K562 (cell line): ENCODE results near the gene RARRES2. TPM values are rescaled to one million over a fixed set of nuclear protein-coding genes. Genes with fewer than 3 reads are reported as not detected.

ENCODE experiments used
- ATAC-seq: fragments of 200-7000 bp; cut with Tn5 transposase; 3 replicates; pipeline ENCODE4 v1.9.1; 2020; ENCODE audit warnings: moderate library complexity
- BruUV-seq: library from RNA; stranded (reverse); fragments of 400-500 nt; replicated peaks from 2 replicates; lab custom pipeline; 2021; lab: Mats Ljungman, UMichigan
- CTCF ChIA-PET: fragments of 300-600 bp; formaldehyde crosslinking; extraction: SDS; loops from one replicate; lab custom pipeline; 2021; ENCODE audit warnings: low intra/inter-chr PET ratio; lab: Yijun Ruan, JAX
- POLR2A ChIA-PET: fragments of 300-600, 350-650 bp; sonication (Branson Sonifier 250); formaldehyde crosslinking; extraction: SDS; loops from one replicate; lab custom pipeline; 2021; ENCODE audit warnings: antibody characterized with exemption, inconsistent platforms; lab: Yijun Ruan, JAX
- DNase-seq, 4 experiments: peaks; one replicate each; pipeline versions ENCODE4 v3.0.0 to v3.0.0-alpha.2; 2011 to 2018; ENCODE audit warnings: low spot score in 3 of 4, mixed read lengths in 3 of 4; ENCODE audit errors: extremely low read depth in 1 of 4
- FAIRE-seq: peaks from 2 replicates; lab custom pipeline; 2011; peaks lifted over from hg19 to GRCh38; lab: Jason Lieb, UNC
- H2AFZ ChIP-seq: 2 replicates; pipeline ENCODE4 v1.6.0; 2011; ENCODE audit warnings: low read depth, low read length, control low read depth, inconsistent platforms
- H3K27ac ChIP-seq: fragments of 200-600 bp; 3 replicates; pipeline ENCODE4 v1.8.0; 2011; ENCODE audit warnings: low read depth, mild to moderate bottlenecking, control low read depth, inconsistent platforms, low read length, moderate library complexity, mixed read lengths; ENCODE audit errors: extremely low read depth
- H3K27me3 ChIP-seq, 2 experiments: fragments of 300-600 bp in 1 of 2; 2 replicates in 1 of 2; 3 replicates in 1 of 2; pipeline versions ENCODE4 v1.6.0 to v1.8.0; 2011; ENCODE audit warnings: inconsistent platforms in 2 of 2, low read length in 2 of 2, mild to moderate bottlenecking in 1 of 2, mixed read lengths in 1 of 2, moderate library complexity in 1 of 2; ENCODE audit not compliant: control insufficient read depth in 2 of 2, insufficient read depth in 2 of 2
- H3K36me3 ChIP-seq: fragments of 300-600 bp; 3 replicates; pipeline ENCODE4 v1.8.0; 2011; ENCODE audit warnings: mild to moderate bottlenecking, low read length, inconsistent platforms; ENCODE audit not compliant: control insufficient read depth, insufficient read depth
- H3K4me1 ChIP-seq, 2 experiments: fragments of 200-600 bp in 1 of 2; replicated peaks in 1 of 2; 2 replicates in 1 of 2; 3 replicates in 1 of 2; pipeline versions ENCODE4 v1.5.1 to v1.8.0; 2011; ENCODE audit warnings: inconsistent platforms in 2 of 2, low read length in 2 of 2, mild to moderate bottlenecking in 1 of 2, mixed read lengths in 1 of 2, moderate library complexity in 1 of 2; ENCODE audit not compliant: control insufficient read depth in 2 of 2, insufficient read depth in 2 of 2
- H3K4me2 ChIP-seq: 2 replicates; pipeline ENCODE4 v1.6.1; 2011; ENCODE audit warnings: low read length, control low read depth, inconsistent platforms, mixed read lengths; ENCODE audit not compliant: insufficient read depth
- H3K4me3 ChIP-seq: fragments of 200-600 bp; sonication (generic), shearing (Covaris generic); 2 replicates; pipeline ENCODE4 v1.5.1; 2016; ENCODE audit warnings: control low read depth, inconsistent platforms
- H3K79me2 ChIP-seq: fragments of 200-600 bp; 3 replicates; pipeline ENCODE4 v1.8.0; 2011; ENCODE audit warnings: low read length, inconsistent platforms; ENCODE audit not compliant: control insufficient read depth, insufficient read depth
- H3K9ac ChIP-seq, 2 experiments: 2 replicates each; pipeline versions ENCODE4 v1.6.0 to v1.6.1; 2011; ENCODE audit warnings: low read depth in 2 of 2, low read length in 2 of 2, control low read depth in 1 of 2, inconsistent platforms in 1 of 2, mild to moderate bottlenecking in 1 of 2, mixed read lengths in 1 of 2; ENCODE audit not compliant: insufficient read depth in 1 of 2
- H3K9me1 ChIP-seq: one replicate; pipeline ENCODE4 v1.6.0; 2011; ENCODE audit warnings: inconsistent platforms, mild to moderate bottlenecking, low read length, moderate library complexity; ENCODE audit not compliant: control insufficient read depth, insufficient read depth
- H3K9me3 ChIP-seq: replicated peaks from 2 replicates; pipeline ENCODE4 v1.5.1; 2011; ENCODE audit warnings: low read depth, low read length, inconsistent platforms; ENCODE audit not compliant: control insufficient read depth, insufficient read depth
- H4K20me1 ChIP-seq: replicated peaks from 2 replicates; pipeline ENCODE4 v1.6.1; 2011; ENCODE audit warnings: low read length, inconsistent platforms, mixed read lengths; ENCODE audit not compliant: control insufficient read depth, insufficient read depth
- BMI1 ChIP-seq: fragments of 150-350 bp; IDR thresholded peaks from 2 replicates; pipeline ENCODE4 v1.6.1; 2014; ENCODE audit warnings: low read length
- FOXA3 ChIP-seq, 2 experiments: fragments of 450-650 bp in 1 of 2; sonication (generic) in 1 of 2; formaldehyde crosslinking; IDR thresholded peaks in 1 of 2; conservative IDR thresholded peaks in 1 of 2; 2 replicates each; pipeline versions ENCODE4 v1.4.0 to v1.8.0; 2020 to 2022; ENCODE audit warnings: mild to moderate bottlenecking in 2 of 2, missing genetic modification reagents in 1 of 2
- HNRNPL ChIP-seq: fragments of 200-400 bp; formaldehyde crosslinking; IDR thresholded peaks from 2 replicates; pipeline ENCODE4 v1.6.1; 2017; ENCODE audit warnings: low read depth, mild to moderate bottlenecking, low read length
- KDM1A ChIP-seq, 2 experiments: fragments of 450-650 bp; IDR thresholded peaks; 2 replicates each; pipeline ENCODE4 v1.6.1; 2016; ENCODE audit warnings: mild to moderate bottlenecking in 2 of 2
- KDM5B ChIP-seq: fragments of 200-600 bp; sonication (generic); IDR thresholded peaks from 2 replicates; pipeline ENCODE4 v1.6.1; 2012; ENCODE audit warnings: low read depth, mild to moderate bottlenecking, moderate library complexity, low read length, control low read depth, inconsistent platforms; ENCODE audit not compliant: insufficient replicate concordance
- KLF6 ChIP-seq: fragments of 250-450 bp; sonication (Bioruptor Pico); IDR thresholded peaks from 2 replicates; pipeline ENCODE4 v1.4.0; 2020; ENCODE audit warnings: mild to moderate bottlenecking, moderate library complexity, borderline replicate concordance
- NR2F6 ChIP-seq: fragments of 450-650 bp; formaldehyde crosslinking; IDR thresholded peaks from 2 replicates; pipeline ENCODE4 v1.4.0; 2020; ENCODE audit warnings: mild to moderate bottlenecking
- PCBP1 ChIP-seq: fragments of 200-400 bp; formaldehyde crosslinking; IDR thresholded peaks from 2 replicates; pipeline ENCODE4 v1.6.1; 2018; ENCODE audit warnings: mild to moderate bottlenecking, low read depth, low read length; ENCODE audit not compliant: poor library complexity, severe bottlenecking
- POLR2G ChIP-seq: fragments of 200-400 bp; formaldehyde crosslinking; IDR thresholded peaks from 2 replicates; pipeline ENCODE4 v1.6.1; 2017; ENCODE audit warnings: low read depth, mild to moderate bottlenecking, antibody characterized with exemption, low read length, moderate library complexity
- PRPF4 ChIP-seq: fragments of 200-400 bp; formaldehyde crosslinking; IDR thresholded peaks from one replicate; pipeline ENCODE4 v1.6.1; 2017; ENCODE audit warnings: low read length, low read depth, mild to moderate bottlenecking; ENCODE audit not compliant: insufficient read depth, poor library complexity, severe bottlenecking
- RBFOX2 ChIP-seq: fragments of 200-400 bp; formaldehyde crosslinking; IDR thresholded peaks from 2 replicates; pipeline ENCODE4 v1.6.1; 2017; ENCODE audit warnings: low read depth, mild to moderate bottlenecking, low read length, moderate library complexity
- TEAD4 ChIP-seq, 2 experiments: sonication (generic) in 1 of 2; formaldehyde crosslinking in 1 of 2; IDR thresholded peaks; 2 replicates each; pipeline versions ENCODE4 v1.6.1 to v1.8.0; 2012 to 2022; ENCODE audit warnings: borderline replicate concordance in 1 of 2, inconsistent platforms in 1 of 2, low read length in 1 of 2, mild to moderate bottlenecking in 1 of 2, missing genetic modification reagents in 1 of 2
- ZFX ChIP-seq: sonication (generic); formaldehyde crosslinking; IDR thresholded peaks from 2 replicates; pipeline ENCODE4 v1.8.0; 2022; ENCODE audit warnings: mild to moderate bottlenecking, missing genetic modification reagents, moderate library complexity
- ZNF143 ChIP-seq: sonication (generic); formaldehyde crosslinking; IDR thresholded peaks from 2 replicates; pipeline ENCODE4 v1.9.0; 2022; ENCODE audit warnings: mild to moderate bottlenecking, missing genetic modification reagents
- ZSCAN32 ChIP-seq: fragments of 450-650 bp; formaldehyde crosslinking; IDR thresholded peaks from 2 replicates; pipeline ENCODE4 v1.4.0; 2020; ENCODE audit warnings: mild to moderate bottlenecking, moderate library complexity
- WGBS: fragments of 100-300 bp; shearing (Covaris generic); methylation state at CpG from one replicate; pipeline ENCODE4 v1.1.6; 2016; ENCODE audit warnings: low coverage, mixed read lengths; ENCODE audit not compliant: insufficient coverage; ENCODE audit errors: missing lambda C conversion rate; 5-methylcytosine and 5-hydroxymethylcytosine counted together
- in situ Hi-C: fragments of 300-500 bp; cut with MboI; formaldehyde crosslinking; loops from 4 replicates; pipeline ENCODE4 v1.15.0; 2018; ENCODE audit warnings: inconsistent platforms, mixed read lengths
- intact Hi-C: fragments of 100-400 bp; cut with micrococcal nuclease; formaldehyde crosslinking; loops from 2 replicates; pipeline ENCODE4 v1.14.2; 2022
- polyA plus RNA-seq, 8 experiments: library from polyadenylated mRNA; depleted of rRNA in 4 of 8; stranded (reverse) in 5 of 8; unstranded in 3 of 8; fragments of >200 nt; fragmentation: Nextera tagmentation in 2 of 8; fragmentation: Illumina TruSeq in 1 of 8; extraction: Ambion mirVana in 2 of 8; extraction: Trizol in 1 of 8; gene quantifications; 2 replicates each; pipeline versions ENCODE4 v1.2.1 to v1.2.3, GENCODE V29; 2011 to 2014; ENCODE audit warnings: inconsistent platforms in 1 of 8, missing spikeins in 1 of 8
- total RNA-seq, 7 experiments: library from RNA; depleted of rRNA in 6 of 7; stranded (reverse); fragments of >200 nt in 6 of 7; fragmentation: Illumina TruSeq in 2 of 7; extraction: Trizol in 2 of 7; gene quantifications; 2 replicates each; pipeline versions ENCODE4 v1.2.1 to v1.2.3, GENCODE V29; 2011 to 2021; ENCODE audit warnings: low replicate concordance in 1 of 7
- TF ChIP-seq, protein P1 (sequence below): fragments of 450-650 bp; IDR thresholded peaks from 2 replicates; pipeline ENCODE4 v1.7.0; 2016; ENCODE audit warnings: borderline replicate concordance

Gene RARRES2
- total and polyA plus RNA-seq, 9 of the 15 experiments (the other 6 are each of a cell fraction or from before 2014, with no cell fraction given), result 0.11 to 1.7 (median 0.23) TPM; not detected in 6

DNA sequence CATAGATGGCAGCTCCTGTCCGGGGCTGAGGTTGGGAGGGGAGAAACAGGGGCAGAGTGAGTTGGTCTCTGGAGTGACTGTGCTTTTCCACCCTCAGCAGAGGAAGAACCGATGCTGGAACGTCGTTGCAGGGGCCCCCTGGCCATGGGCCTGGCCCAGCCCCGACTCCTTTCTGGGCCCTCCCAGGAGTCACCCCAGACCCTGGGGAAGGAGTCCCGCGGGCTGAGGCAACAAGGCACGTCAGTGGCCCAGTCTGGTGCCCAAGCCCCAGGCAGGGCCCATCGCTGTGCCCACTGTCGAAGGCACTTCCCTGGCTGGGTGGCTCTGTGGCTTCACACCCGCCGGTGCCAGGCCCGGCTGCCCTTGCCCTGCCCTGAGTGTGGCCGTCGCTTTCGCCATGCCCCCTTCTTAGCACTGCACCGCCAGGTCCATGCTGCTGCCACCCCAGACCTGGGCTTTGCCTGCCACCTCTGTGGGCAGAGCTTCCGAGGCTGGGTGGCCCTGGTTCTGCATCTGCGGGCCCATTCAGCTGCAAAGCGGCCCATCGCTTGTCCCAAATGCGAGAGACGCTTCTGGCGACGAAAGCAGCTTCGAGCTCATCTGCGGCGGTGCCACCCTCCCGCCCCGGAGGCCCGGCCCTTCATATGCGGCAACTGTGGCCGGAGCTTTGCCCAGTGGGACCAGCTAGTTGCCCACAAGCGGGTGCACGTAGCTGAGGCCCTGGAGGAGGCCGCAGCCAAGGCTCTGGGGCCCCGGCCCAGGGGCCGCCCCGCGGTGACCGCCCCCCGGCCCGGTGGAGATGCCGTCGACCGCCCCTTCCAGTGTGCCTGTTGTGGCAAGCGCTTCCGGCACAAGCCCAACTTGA lies 29.9 kb upstream of the RARRES2 start:
- ATAC-seq, result no peak
- H3K4me3 ChIP-seq, result no peak overlapping the region
- in situ Hi-C loops (no loop called here), intact Hi-C loops (no loop called here)
- H3K27me3 ChIP-seq, result no peaks in the 10 kb centered on the region
- FAIRE-seq, result no peak
- peak overlapping the region; percentile 15 to 50; a peak in 1 of 4 replicates for H3K9ac ChIP-seq
- H3K79me2 ChIP-seq, result peaks cover 66% of the 10 kb centered on the region
- DNase-seq, result peak in 1 of 4 experiments; percentile 15
- TF ChIP-seq KDM5B (peak; percentile 3), KLF6 (CRISPR knock-in tag) (no peak), BMI1 (no peak), RBFOX2 (peak; percentile 33), ZFX (CRISPR knock-in tag) (0 out of 2 replicates have a peak, but pooled peaks have one; percentile 13), POLR2G (0 out of 2 replicates have a peak, but pooled peaks have one; percentile 5), TEAD4 (IDR thresholded peaks at IDR 0.05; ENCODE audit: low read length) (no peak), TEAD4 (CRISPR knock-in tag; IDR thresholded peaks at IDR 0.05; ENCODE audit: borderline replicate concordance) (0 out of 2 replicates have a peak, but pooled peaks have one; percentile 71), PRPF4 (peak; percentile 14), HNRNPL (peak; percentile 91), NR2F6 (CRISPR knock-in tag) (no peak), KDM1A (IDR thresholded peaks at IDR 0.05) (no peak), ZNF143 (peak; percentile 38; the same call in 1 of the 2 replicates), FOXA3 (CRISPR knock-in tag; conservative IDR thresholded peaks at IDR 0.05 in 1 of 2, IDR thresholded peaks at IDR 0.05 in 1 of 2) (0 out of 4 replicates have a peak, but pooled peaks of 1 of the 2 experiments have one; percentile 71), PCBP1 (no peak), ZSCAN32 (CRISPR knock-in tag) (no peak)
- TF ChIP-seq, protein P1, sequence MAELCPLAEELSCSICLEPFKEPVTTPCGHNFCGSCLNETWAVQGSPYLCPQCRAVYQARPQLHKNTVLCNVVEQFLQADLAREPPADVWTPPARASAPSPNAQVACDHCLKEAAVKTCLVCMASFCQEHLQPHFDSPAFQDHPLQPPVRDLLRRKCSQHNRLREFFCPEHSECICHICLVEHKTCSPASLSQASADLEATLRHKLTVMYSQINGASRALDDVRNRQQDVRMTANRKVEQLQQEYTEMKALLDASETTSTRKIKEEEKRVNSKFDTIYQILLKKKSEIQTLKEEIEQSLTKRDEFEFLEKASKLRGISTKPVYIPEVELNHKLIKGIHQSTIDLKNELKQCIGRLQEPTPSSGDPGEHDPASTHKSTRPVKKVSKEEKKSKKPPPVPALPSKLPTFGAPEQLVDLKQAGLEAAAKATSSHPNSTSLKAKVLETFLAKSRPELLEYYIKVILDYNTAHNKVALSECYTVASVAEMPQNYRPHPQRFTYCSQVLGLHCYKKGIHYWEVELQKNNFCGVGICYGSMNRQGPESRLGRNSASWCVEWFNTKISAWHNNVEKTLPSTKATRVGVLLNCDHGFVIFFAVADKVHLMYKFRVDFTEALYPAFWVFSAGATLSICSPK, result no peak
- no peaks in the 10 kb centered on the region for H3K9me3 ChIP-seq
- ChIA-PET POLR2A (interaction anchor here (0.5 to 3.5 kb wide), 7 partner anchors 9 to 137 kb away, joined by 3 to 20 read pairs (median 3); no protein-coding TSS in a partner anchor), CTCF (no interaction called here)
- 96% methylated on average over 39 of the region's 48 CpGs for WGBS
- no peaks in the 10 kb centered on the region; the same call in 1 of the 2 replicates for H4K20me1 ChIP-seq
- peaks cover 53 to 64% of the 10 kb centered on the region in 2 experiments for H3K4me1 ChIP-seq
- H3K9me1 ChIP-seq, result no peaks in the 10 kb centered on the region
- H3K36me3 ChIP-seq, result peaks cover 66% of the 10 kb centered on the region
- BruUV-seq, result no TSS peak
- no peak overlapping the region for H2AFZ ChIP-seq
- no peak overlapping the region for H3K27ac ChIP-seq
- H3K4me2 ChIP-seq, result 0 out of 2 replicates have a peak overlapping the region, but pooled peaks have one; percentile 100
